Anterior cingulate cortex (tissue), 58 donors: ENCODE results near the gene TRIM59.
A peak's percentile ranks its signal among the peaks of the same experiment; 100 is the strongest.

Experiments
- DNase-seq, 58 donors: peaks; one replicate each; lab custom pipeline; 2025; lab: John Stamatoyannopoulos, UW

Gene TRIM59

GRCh38 chr3:160403796-160404470 lies 45.7 kb downstream of the TRIM59 start:
- no peak for DNase-seq

GRCh38 chr3:160403028-160403545 lies 46.5 kb downstream of the TRIM59 start:
- DNase-seq = no peak

- DNase-seq = no peak
These were observed 47.2 kb downstream of the TRIM59 start for GRCh38 chr3:160402221-160403027.

- no peak for DNase-seq
These were observed 48.1 kb downstream of the TRIM59 start for GRCh38 chr3:160401291-160402095.

- peak in 1 of 58 donors; percentile 4 for DNase-seq
These were observed 48.9 kb downstream of the TRIM59 start for GRCh38 chr3:160400702-160401150.

GRCh38 chr3:160400030-160400701 lies 49.4 kb downstream of the TRIM59 start:
- peak in 18 of 58 donors; percentile 14 to 53 (median 33) for DNase-seq

GRCh38 chr3:160399125-160400029 lies 50.2 kb downstream of the TRIM59 start, which contains the start of the genes IFT80 and SMC4:
IFT80 (minus strand) TSS chr3:160399225; CDS start chr3:160384600, 14,625 bp downstream.
SMC4 (plus strand) TSS chr3:160399650; CDS start chr3:160400827, 1,177 bp downstream.
- peak; percentile 56 to 95 (median 90) for DNase-seq

- no peak for DNase-seq
These were observed 50.8 kb downstream of the TRIM59 start for GRCh38 chr3:160398820-160399124.

GRCh38 chr3:160395297-160395696 lies 54.3 kb downstream of the TRIM59 start:
- no peak for DNase-seq

GRCh38 chr3:160394009-160394392 lies 55.6 kb downstream of the TRIM59 start:
- no peak for DNase-seq

- DNase-seq = no peak
These were observed 56.1 kb downstream of the TRIM59 start for GRCh38 chr3:160393346-160394008.

GRCh38 chr3:160392798-160393197 lies 56.8 kb downstream of the TRIM59 start:
- DNase-seq = no peak

GRCh38 chr3:160390565-160391138 lies 58.9 kb downstream of the TRIM59 start:
- DNase-seq = no peak
